BLaER1 treated with 17β-estradiol and CSF1 and Interleukin-3, amounts not matched to agents 10 nM and 100 nM (cell line): ENCODE measurements around the gene SELE.

Experiments used
- H3K27ac ChIP-seq, 11 experiments: shearing (Covaris generic); formaldehyde crosslinking; 2 replicates each; pipeline ENCODE4 v1.8.1; 2022
- H3K27me3 ChIP-seq, 11 experiments: shearing (Covaris generic); formaldehyde crosslinking; 2 replicates each; pipeline ENCODE4 v1.8.1; 2022
- H3K36me3 ChIP-seq, 11 experiments: shearing (Covaris generic); formaldehyde crosslinking; 2 replicates each; pipeline ENCODE4 v1.8.1; 2022
- H3K4me1 ChIP-seq, 10 experiments: shearing (Covaris generic); formaldehyde crosslinking; 2 replicates each; pipeline ENCODE4 v1.8.1; 2022
- H3K4me2 ChIP-seq, 11 experiments: shearing (Covaris generic); formaldehyde crosslinking; 2 replicates each; pipeline ENCODE4 v1.8.1; 2022
- H3K4me3 ChIP-seq, 10 experiments: shearing (Covaris generic); formaldehyde crosslinking; 2 replicates each; pipeline ENCODE4 v1.8.1; 2022
- H3K9ac ChIP-seq, 11 experiments: shearing (Covaris generic); formaldehyde crosslinking; 2 replicates each; pipeline ENCODE4 v1.8.1; 2022
- H3K9me3 ChIP-seq, 11 experiments: shearing (Covaris generic); formaldehyde crosslinking; replicated peaks in 1 of 11; 2 replicates each; pipeline ENCODE4 v1.8.1; 2022
- H4K20me1 ChIP-seq, 11 experiments: shearing (Covaris generic); formaldehyde crosslinking; 2 replicates each; pipeline ENCODE4 v1.8.1; 2022
- Cebpa-rat ChIP-seq, 11 experiments: shearing (Covaris generic); IDR thresholded peaks; 2 replicates each; pipeline ENCODE4 v1.8.1; 2022

Gene SELE

DNA sequence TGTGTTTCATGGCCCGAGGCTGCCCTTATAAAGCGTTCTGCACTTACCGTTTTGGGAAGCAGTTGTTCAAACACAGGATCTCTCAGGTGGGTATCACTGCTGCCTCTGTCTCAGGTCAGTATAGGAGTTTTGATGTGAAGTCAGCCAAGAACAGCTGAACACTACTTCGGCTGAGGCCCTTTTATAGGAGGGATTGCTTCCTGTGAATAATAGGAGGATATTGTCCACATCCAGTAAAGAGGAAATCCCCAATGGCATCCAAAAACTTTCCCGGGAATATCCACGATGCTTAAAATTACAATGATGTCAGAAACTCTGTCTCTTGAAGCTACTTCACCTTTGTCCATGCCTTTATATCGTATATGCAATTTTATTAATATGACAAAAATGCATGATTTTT, at the start of gene SELE:
SELE (minus strand) TSS at position 156 of the 400 bp plus-strand sequence. CDS start 467 bp downstream, outside the sequence.
- Histone ChIP-seq H3K9ac (no peak within 1 kb of the TSS), H4K20me1 (no peaks in the 10 kb centered on the region), H3K9me3 (no peaks in the 10 kb centered on the region), H3K4me1 (no peaks in the 10 kb centered on the region), H3K4me3 (no peak within 1 kb of the TSS), H3K36me3 (no peaks in the 10 kb centered on the region), H3K27me3 (no peaks in the 10 kb centered on the region), H3K4me2 (no peak within 1 kb of the TSS), H3K27ac (no peak within 1 kb of the TSS)
- TF ChIP-seq Cebpa-rat (IDR thresholded peaks at IDR 0.05): no peak

- Histone ChIP-seq H3K4me3 (no peak overlapping the region), H3K4me1 (no peaks in the 10 kb centered on the region), H4K20me1 (no peaks in the 10 kb centered on the region), H3K9me3 (no peaks in the 10 kb centered on the region), H3K9ac (no peak overlapping the region), H3K4me2 (no peak overlapping the region), H3K27me3 (no peaks in the 10 kb centered on the region), H3K27ac (no peak overlapping the region), H3K36me3 (no peaks in the 10 kb centered on the region)
- no peak for TF ChIP-seq Cebpa-rat (IDR thresholded peaks at IDR 0.05)
Observed at GRCh38 chr1:169782596-169782995, 48.7 kb upstream of the SELE start.

GRCh38 chr1:169779970-169780369, 46.1 kb upstream of the SELE start:
- Histone ChIP-seq H3K36me3 (no peaks in the 10 kb centered on the region), H3K4me1 (no peaks in the 10 kb centered on the region), H4K20me1 (no peaks in the 10 kb centered on the region), H3K4me2 (no peak overlapping the region), H3K9ac (no peak overlapping the region), H3K4me3 (no peak overlapping the region), H3K27me3 (no peaks in the 10 kb centered on the region), H3K27ac (no peak overlapping the region), H3K9me3 (no peaks in the 10 kb centered on the region)
- no peak for TF ChIP-seq Cebpa-rat (IDR thresholded peaks at IDR 0.05)

GRCh38 chr1:169779150-169779549, 45.3 kb upstream of the SELE start:
- H3K27me3 ChIP-seq: no peaks in the 10 kb centered on the region
- no peak overlapping the region for H3K4me2 ChIP-seq
- no peak for TF ChIP-seq Cebpa-rat (IDR thresholded peaks at IDR 0.05)
- H4K20me1 ChIP-seq: no peaks in the 10 kb centered on the region
- H3K36me3 ChIP-seq: no peaks in the 10 kb centered on the region
- no peak overlapping the region for H3K9ac ChIP-seq
- no peak overlapping the region for H3K4me3 ChIP-seq
- no peaks in the 10 kb centered on the region for H3K4me1 ChIP-seq
- no peaks in the 10 kb centered on the region for H3K9me3 ChIP-seq
- no peak overlapping the region for H3K27ac ChIP-seq

DNA sequence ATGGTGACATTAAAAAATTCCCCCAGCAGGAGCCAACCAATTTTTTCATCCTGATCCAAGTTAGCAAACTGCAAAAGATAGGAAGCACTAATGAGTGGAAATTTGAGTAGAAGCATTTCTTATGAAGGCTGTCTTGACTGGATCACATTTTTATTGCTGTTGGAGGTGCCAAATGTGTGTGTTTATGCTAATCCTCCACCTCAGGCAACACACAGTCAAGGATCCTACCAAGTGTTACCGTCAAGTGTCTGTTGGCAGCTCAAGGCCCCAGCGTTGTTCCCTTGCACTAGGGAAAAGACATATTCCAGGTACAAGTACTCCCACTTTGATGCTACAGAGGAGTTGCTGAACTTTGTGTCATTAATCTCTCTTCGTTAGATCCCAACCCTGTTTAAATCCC, 42.6 kb upstream of the SELE start:
- no peaks in the 10 kb centered on the region for H4K20me1 ChIP-seq
- no peaks in the 10 kb centered on the region for H3K9me3 ChIP-seq
- H3K9ac ChIP-seq: no peak overlapping the region
- no peak for TF ChIP-seq Cebpa-rat (IDR thresholded peaks at IDR 0.05)
- no peaks in the 10 kb centered on the region for H3K4me1 ChIP-seq
- H3K36me3 ChIP-seq: no peaks in the 10 kb centered on the region
- no peak overlapping the region for H3K4me3 ChIP-seq
- no peaks in the 10 kb centered on the region for H3K27me3 ChIP-seq
- no peak overlapping the region for H3K27ac ChIP-seq
- H3K4me2 ChIP-seq: no peak overlapping the region

- Histone ChIP-seq H3K27me3 (no peaks in the 10 kb centered on the region), H3K36me3 (no peaks in the 10 kb centered on the region), H3K9ac (no peak overlapping the region), H3K4me2 (no peak overlapping the region), H3K27ac (no peak overlapping the region), H3K4me3 (no peak overlapping the region), H3K4me1 (no peaks in the 10 kb centered on the region), H4K20me1 (no peaks in the 10 kb centered on the region), H3K9me3 (no peaks in the 10 kb centered on the region)
- TF ChIP-seq Cebpa-rat (IDR thresholded peaks at IDR 0.05): no peak
Observed at GRCh38 chr1:169768161-169768560, 34.3 kb upstream of the SELE start.

GRCh38 chr1:169765580-169766331, 31.9 kb upstream of the SELE start:
- Histone ChIP-seq H3K9ac (no peak overlapping the region), H3K4me3 (no peak overlapping the region), H3K9me3 (peaks cover 0 to 4% (median 0%) of the 10 kb centered on the region in 11 experiments; a peak in 3 of 22 replicates), H3K4me2 (no peak overlapping the region), H3K27me3 (no peaks in the 10 kb centered on the region), H3K36me3 (no peaks in the 10 kb centered on the region), H4K20me1 (no peaks in the 10 kb centered on the region), H3K27ac (no peak overlapping the region), H3K4me1 (no peaks in the 10 kb centered on the region)
- TF ChIP-seq Cebpa-rat (IDR thresholded peaks at IDR 0.05): no peak

GRCh38 chr1:169764919-169765318, 31.0 kb upstream of the SELE start:
- no peak for TF ChIP-seq Cebpa-rat (IDR thresholded peaks at IDR 0.05)
- Histone ChIP-seq H3K27ac (no peak overlapping the region), H4K20me1 (no peaks in the 10 kb centered on the region), H3K4me3 (no peak overlapping the region), H3K9me3 (peaks cover 0 to 6% (median 0%) of the 10 kb centered on the region in 11 experiments; a peak in 8 of 22 replicates), H3K36me3 (no peaks in the 10 kb centered on the region), H3K9ac (no peak overlapping the region), H3K4me1 (no peaks in the 10 kb centered on the region), H3K4me2 (no peak overlapping the region), H3K27me3 (no peaks in the 10 kb centered on the region)

DNA sequence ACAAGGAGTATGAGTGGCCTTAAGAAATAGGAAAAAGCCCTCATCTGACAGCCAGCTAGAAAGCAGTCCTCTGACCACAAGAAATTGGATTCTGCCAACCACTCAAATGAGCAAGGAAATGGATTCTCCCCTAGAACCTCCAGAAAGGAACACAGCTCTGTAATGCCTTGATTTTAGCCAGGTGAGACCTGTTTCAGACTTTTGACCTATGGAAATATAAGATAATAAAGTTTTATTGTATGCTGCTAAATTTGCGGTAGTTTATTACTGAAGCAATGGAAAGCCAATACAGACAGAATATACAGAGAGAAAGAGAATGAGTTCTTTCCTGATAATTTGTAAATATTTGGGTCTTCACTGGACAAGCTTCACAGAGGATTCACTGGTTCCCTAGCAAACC, 28.8 kb upstream of the SELE start:
- no peak for TF ChIP-seq Cebpa-rat (IDR thresholded peaks at IDR 0.05)
- no peak overlapping the region for H3K4me3 ChIP-seq
- no peaks in the 10 kb centered on the region for H3K4me1 ChIP-seq
- H3K4me2 ChIP-seq: no peak overlapping the region
- no peak overlapping the region for H3K27ac ChIP-seq
- no peaks in the 10 kb centered on the region for H4K20me1 ChIP-seq
- no peaks in the 10 kb centered on the region for H3K36me3 ChIP-seq
- H3K27me3 ChIP-seq: no peaks in the 10 kb centered on the region
- peaks cover 11 to 28% (median 19%) of the 10 kb centered on the region in 11 experiments for H3K9me3 ChIP-seq
- H3K9ac ChIP-seq: no peak overlapping the region

GRCh38 chr1:169759038-169759437, 25.2 kb upstream of the SELE start:
- peaks cover 11 to 28% (median 19%) of the 10 kb centered on the region in 11 experiments for H3K9me3 ChIP-seq
- TF ChIP-seq Cebpa-rat (IDR thresholded peaks at IDR 0.05): no peak
- no peaks in the 10 kb centered on the region for H3K36me3 ChIP-seq
- H3K4me2 ChIP-seq: no peak overlapping the region
- H3K9ac ChIP-seq: no peak overlapping the region
- H3K27ac ChIP-seq: no peak overlapping the region
- H4K20me1 ChIP-seq: no peaks in the 10 kb centered on the region
- no peak overlapping the region for H3K4me3 ChIP-seq
- H3K27me3 ChIP-seq: no peaks in the 10 kb centered on the region
- no peaks in the 10 kb centered on the region for H3K4me1 ChIP-seq
